GM23248 (cell line): ENCODE results near the gene GUCA2A.

ENCODE experiments used
- EZH2 ChIP-seq: fragments of 200-600 bp; sonication (generic); IDR thresholded peaks from 2 replicates; pipeline ENCODE4 v1.6.1; 2018; ENCODE audit warnings: antibody characterized with exemption, mild to moderate bottlenecking; ENCODE audit not compliant: insufficient read depth, poor library complexity, severe bottlenecking
- EZH2phosphoT487 ChIP-seq: fragments of 200-600 bp; sonication (generic); IDR thresholded peaks from 2 replicates; pipeline ENCODE4 v1.6.1; 2018; ENCODE audit warnings: antibody characterized with exemption, moderate library complexity, mild to moderate bottlenecking, low read depth; ENCODE audit not compliant: insufficient read depth

DNA sequence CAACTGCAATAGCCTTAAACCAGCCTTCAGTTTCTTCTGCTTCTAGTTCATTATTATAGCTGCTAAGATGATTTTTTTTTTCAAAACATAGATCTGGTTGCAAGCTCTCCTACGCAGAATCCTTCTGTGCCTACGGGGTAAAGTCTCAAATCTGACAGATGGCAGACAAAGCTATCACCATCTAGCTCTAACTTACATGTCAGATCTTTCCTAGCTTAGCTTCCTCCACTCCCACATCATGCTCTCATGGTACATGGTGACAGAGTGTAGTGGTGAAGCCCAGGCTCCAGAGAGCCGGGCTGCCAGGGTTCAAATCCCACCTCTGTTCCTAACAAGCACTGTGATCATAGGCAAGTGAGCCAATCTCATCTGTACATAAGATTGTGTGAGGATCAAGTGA lies 35.6 kb downstream of the GUCA2A start:
- no peak for TF ChIP-seq EZH2
- TF ChIP-seq EZH2phosphoT487 = no peak
